Measurements from ENCODE around the gene AGAP9.
"Not testable (repeated sequence)": the region's sequence is repeated elsewhere in the genome, so short reads cannot be mapped to it uniquely, and the experiment has no call there.

The AGAP9 gene

DNA sequence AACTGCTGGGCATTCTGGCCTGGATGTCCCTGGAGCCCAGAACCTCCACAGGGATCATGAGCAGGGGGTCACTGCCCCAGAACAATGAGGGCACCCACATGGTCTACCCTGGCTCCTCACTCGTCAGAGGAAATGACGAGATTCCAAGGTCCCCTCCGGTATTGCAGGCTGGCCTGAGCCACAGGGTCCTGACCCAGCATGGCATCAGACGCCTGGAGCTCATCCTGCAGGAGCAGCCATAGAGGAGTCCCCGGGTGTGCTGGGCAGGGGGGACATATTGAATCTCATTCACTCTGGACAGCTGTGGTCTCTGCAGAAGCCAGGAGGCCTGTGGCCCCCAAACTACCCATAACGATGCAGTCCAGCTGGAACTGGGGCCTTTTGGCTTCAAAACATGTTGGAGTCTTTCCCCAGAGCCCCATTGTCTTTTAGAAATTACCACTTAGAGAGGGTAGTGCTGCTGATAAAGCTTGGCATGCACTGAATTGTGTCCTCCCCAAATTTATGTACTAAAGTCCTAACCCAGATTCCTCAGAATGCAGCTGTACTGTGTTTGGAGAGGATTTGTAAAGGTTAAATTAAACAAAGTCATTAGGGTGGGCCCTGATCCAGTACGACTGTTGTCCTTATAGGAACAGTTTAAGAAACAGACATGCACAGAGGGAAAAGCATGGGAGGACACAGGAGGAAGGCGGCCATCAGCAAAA lies 67.2 kb downstream of the AGAP9 start:
- DNase-seq, result no peak

- not testable (repeated sequence) for DNase-seq
Measured at GRCh38 chr10:47455350-47456078, 67.9 kb downstream of the AGAP9 start.

GRCh38 chr10:47454780-47455058 lies 68.7 kb downstream of the AGAP9 start:
- no peak for DNase-seq

GRCh38 chr10:47454008-47454779 lies 69.2 kb downstream of the AGAP9 start:
- no peak for DNase-seq

- no peak for DNase-seq
Measured at GRCh38 chr10:47453141-47454007, 70.1 kb downstream of the AGAP9 start.

- DNase-seq, result peak; percentile 42
Measured at GRCh38 chr10:47452495-47453140, 70.8 kb downstream of the AGAP9 start.

GRCh38 chr10:47451998-47452494 lies 71.4 kb downstream of the AGAP9 start:
- no peak for DNase-seq
